NCI-H128 (cell line): ENCODE data around the gene DNAJC28.

ENCODE experiments used
- DNase-seq: peaks from one replicate; lab custom pipeline; 2025; ENCODE audit not compliant: unreplicated experiment; lab: John Stamatoyannopoulos, UW

The DNAJC28 gene

GRCh38 chr21:33441489-33442477 is 49.7 kb downstream of the DNAJC28 start:
- peak; percentile 4 for DNase-seq
